IPS-20b (cell line): ENCODE measurements around the gene TRMT61A.

Experiments used
- H3K27ac ChIP-seq: one replicate; pipeline ENCODE4 v1.5.1; 2013; ENCODE audit warnings: low read length
- H3K27me3 ChIP-seq: 2 replicates; pipeline ENCODE4 v1.6.1; 2013; ENCODE audit warnings: mild to moderate bottlenecking, low read length, inconsistent platforms; ENCODE audit not compliant: insufficient read depth
- H3K36me3 ChIP-seq: 2 replicates; pipeline ENCODE4 v1.6.1; 2013; ENCODE audit warnings: low read depth, mild to moderate bottlenecking, inconsistent platforms, low read length, moderate library complexity; ENCODE audit not compliant: insufficient read depth
- H3K4me1 ChIP-seq: 2 replicates; pipeline ENCODE4 v1.6.1; 2013; ENCODE audit warnings: mild to moderate bottlenecking, control low read depth, inconsistent platforms, low read length, moderate library complexity; ENCODE audit not compliant: insufficient read depth
- H3K4me3 ChIP-seq: 2 replicates; pipeline ENCODE4 v1.5.1; 2013; ENCODE audit warnings: mild to moderate bottlenecking, low read length, inconsistent platforms
- H3K9ac ChIP-seq: 2 replicates; pipeline ENCODE4 v1.6.1; 2013; ENCODE audit warnings: low read depth, mild to moderate bottlenecking, inconsistent platforms, low read length, moderate library complexity
- H3K9me3 ChIP-seq: 2 replicates; pipeline ENCODE4 v1.6.1; 2013; ENCODE audit warnings: mild to moderate bottlenecking, low read depth, low read length, inconsistent platforms; ENCODE audit not compliant: insufficient read depth

TRMT61A gene

GRCh38 chr14:103569408-103569807 lies 40.4 kb downstream of the TRMT61A start:
- no peaks in the 10 kb centered on the region for H3K27me3 ChIP-seq
- H3K27ac ChIP-seq = no peak overlapping the region
- no peak overlapping the region for H3K4me3 ChIP-seq
- no peaks in the 10 kb centered on the region for H3K4me1 ChIP-seq
- no peaks in the 10 kb centered on the region for H3K9me3 ChIP-seq
- H3K9ac ChIP-seq = no peak overlapping the region
- peaks cover 18% of the 10 kb centered on the region for H3K36me3 ChIP-seq

DNA sequence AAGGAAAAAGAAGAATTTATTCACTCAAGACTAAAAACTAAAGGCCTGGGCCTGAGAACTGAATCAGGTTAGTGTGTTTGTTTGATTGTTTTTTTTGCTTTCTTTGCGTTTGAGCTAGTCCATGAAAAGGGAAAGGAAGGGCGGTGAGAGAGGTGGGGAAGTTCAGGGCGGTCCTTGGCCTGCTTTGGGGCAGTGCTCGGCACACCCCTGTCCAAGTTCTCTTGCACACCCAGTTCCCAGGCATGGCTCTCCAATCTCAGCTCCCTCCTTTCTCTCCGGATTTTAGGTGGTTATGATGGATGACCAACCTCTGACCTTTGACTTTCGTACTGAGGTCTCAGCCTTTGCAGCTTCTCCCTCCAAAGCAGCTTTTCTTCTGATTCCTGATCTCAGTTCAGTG lies 45.1 kb downstream of the TRMT61A start:
- no peaks in the 10 kb centered on the region for H3K9me3 ChIP-seq
- no peak overlapping the region for H3K27ac ChIP-seq
- no peaks in the 10 kb centered on the region for H3K4me1 ChIP-seq
- H3K27me3 ChIP-seq = no peaks in the 10 kb centered on the region
- no peak overlapping the region for H3K4me3 ChIP-seq
- no peak overlapping the region for H3K9ac ChIP-seq
- peaks cover 32% of the 10 kb centered on the region for H3K36me3 ChIP-seq

GRCh38 chr14:103574707-103575285 lies 45.8 kb downstream of the TRMT61A start:
- H3K9me3 ChIP-seq = no peaks in the 10 kb centered on the region
- peaks cover 32% of the 10 kb centered on the region for H3K36me3 ChIP-seq
- H3K27me3 ChIP-seq = no peaks in the 10 kb centered on the region
- H3K27ac ChIP-seq = no peak overlapping the region
- no peaks in the 10 kb centered on the region for H3K4me1 ChIP-seq
- H3K4me3 ChIP-seq = no peak overlapping the region
- no peak overlapping the region for H3K9ac ChIP-seq

- H3K4me1 ChIP-seq = no peaks in the 10 kb centered on the region
- H3K9me3 ChIP-seq = no peaks in the 10 kb centered on the region
- no peak overlapping the region for H3K27ac ChIP-seq
- H3K36me3 ChIP-seq = peaks cover 32% of the 10 kb centered on the region
- H3K27me3 ChIP-seq = no peaks in the 10 kb centered on the region
- peak overlapping the region; percentile 41; the same call in 1 of the 2 replicates for H3K9ac ChIP-seq
- no peak overlapping the region for H3K4me3 ChIP-seq
These were observed 47.5 kb downstream of the TRMT61A start for GRCh38 chr14:103576371-103577024.

- Histone ChIP-seq H3K4me3 (no peak overlapping the region), H3K27me3 (no peaks in the 10 kb centered on the region), H3K27ac (no peak overlapping the region), H3K9ac (no peak overlapping the region), H3K9me3 (no peaks in the 10 kb centered on the region), H3K4me1 (no peaks in the 10 kb centered on the region), H3K36me3 (peaks cover 22% of the 10 kb centered on the region)
These were observed 49.5 kb downstream of the TRMT61A start for GRCh38 chr14:103578401-103579075.

GRCh38 chr14:103581206-103581605 lies 52.2 kb downstream of the TRMT61A start:
- H3K36me3 ChIP-seq = 0 out of 2 replicates have a peak, but pooled peaks cover 4% of the 10 kb centered on the region

GRCh38 chr14:103581954-103582703 lies 53.1 kb downstream of the TRMT61A start:
- Histone ChIP-seq H3K4me3 (no peak overlapping the region), H3K27ac (no peak overlapping the region), H3K27me3 (no peaks in the 10 kb centered on the region), H3K9ac (no peak overlapping the region), H3K4me1 (no peaks in the 10 kb centered on the region), H3K9me3 (no peaks in the 10 kb centered on the region), H3K36me3 (0 out of 2 replicates have a peak, but pooled peaks cover 4% of the 10 kb centered on the region)

More at GRCh38 chr14:103581206-103581605, 52.2 kb downstream of the TRMT61A start:
- no peak overlapping the region for H3K9ac ChIP-seq
- H3K4me1 ChIP-seq = no peaks in the 10 kb centered on the region
- no peak overlapping the region for H3K4me3 ChIP-seq
- H3K27ac ChIP-seq = no peak overlapping the region
- H3K27me3 ChIP-seq = no peaks in the 10 kb centered on the region
- no peaks in the 10 kb centered on the region for H3K9me3 ChIP-seq

DNA sequence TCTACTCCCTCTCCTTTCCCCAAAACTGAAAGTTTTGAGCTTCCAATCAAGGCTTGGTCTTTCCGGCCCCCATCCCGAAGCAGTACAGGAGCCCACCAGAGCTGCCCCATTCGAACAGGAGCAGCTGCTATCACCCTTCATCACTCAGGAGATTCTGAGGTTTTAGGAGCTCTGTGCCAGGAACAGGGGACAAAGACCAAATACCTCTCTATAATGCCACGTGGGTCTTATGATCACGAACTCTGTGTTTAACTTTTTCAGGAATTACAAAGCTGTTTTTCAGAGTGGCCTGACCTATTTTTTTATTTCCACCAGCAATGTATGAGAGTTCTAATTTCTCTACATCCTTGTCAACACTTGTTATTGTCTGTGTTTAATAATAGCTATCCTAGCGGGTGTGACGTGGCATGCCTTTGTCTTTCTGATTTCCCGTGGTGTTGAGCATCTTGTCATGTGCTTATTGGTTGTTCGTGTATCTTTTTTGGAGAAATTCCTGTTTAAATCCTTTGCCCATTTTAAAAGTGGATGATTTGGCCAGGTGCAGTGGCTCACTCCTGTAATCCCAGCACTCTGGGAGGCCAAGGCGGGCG lies 55.4 kb downstream of the TRMT61A start:
- no peaks in the 10 kb centered on the region for H3K9me3 ChIP-seq
- H3K36me3 ChIP-seq = no peaks in the 10 kb centered on the region
- no peak overlapping the region for H3K27ac ChIP-seq
- H3K4me3 ChIP-seq = no peak overlapping the region
- no peaks in the 10 kb centered on the region for H3K4me1 ChIP-seq
- H3K9ac ChIP-seq = no peak overlapping the region
- H3K27me3 ChIP-seq = no peaks in the 10 kb centered on the region
